GM12878 (cell line): ENCODE data around the gene FILIP1L.

Experiments used
- BCLAF1 ChIP-seq: fragments of 450-650 bp; IDR thresholded peaks from 2 replicates; pipeline ENCODE4 v1.6.1; 2017; ENCODE audit warnings: antibody characterized with exemption, mild to moderate bottlenecking, moderate library complexity
- CREB1 ChIP-seq: IDR thresholded peaks from 2 replicates; pipeline ENCODE4 v1.6.1; 2012; ENCODE audit warnings: low read depth, mild to moderate bottlenecking, inconsistent platforms
- CTCF ChIP-seq, 3 experiments: IDR thresholded peaks in 2 of 3; conservative IDR thresholded peaks in 1 of 3; 2 replicates each; pipeline ENCODE4 v1.5.1; 2011; ENCODE audit warnings: low read depth in 3 of 3, low read length in 3 of 3, mild to moderate bottlenecking in 3 of 3, control low read depth in 2 of 3, moderate library complexity in 2 of 3, inconsistent platforms in 1 of 3, mixed read lengths in 1 of 3; ENCODE audit not compliant: control insufficient read depth in 2 of 3, insufficient read depth in 1 of 3; ENCODE audit errors: extremely low read depth in 1 of 3
- IRF4 ChIP-seq: IDR thresholded peaks from 2 replicates; pipeline ENCODE4 v1.6.1; 2011; ENCODE audit warnings: low read depth, low read length
- POLR2AphosphoS5 ChIP-seq: IDR thresholded peaks from 2 replicates; pipeline ENCODE4 v1.6.1; 2011; ENCODE audit warnings: mild to moderate bottlenecking, low read length, inconsistent platforms
- TCF12 ChIP-seq: IDR thresholded peaks from 2 replicates; pipeline ENCODE4 v1.6.1; 2011; ENCODE audit warnings: low read depth, mild to moderate bottlenecking, low read length
- USF2 ChIP-seq: IDR thresholded peaks from 2 replicates; pipeline ENCODE4 v1.6.1; 2011; ENCODE audit warnings: low read depth, low read length, improper control_type of control experiment, borderline replicate concordance

GRCh38 chr3:100040451-100041225, 73.7 kb downstream of the FILIP1L start:
- no peak for TF ChIP-seq BCLAF1
- TF ChIP-seq USF2: no peak
- no peak for TF ChIP-seq TCF12
- no peak for TF ChIP-seq CREB1
- no peak for TF ChIP-seq POLR2AphosphoS5
- TF ChIP-seq IRF4: no peak
- TF ChIP-seq CTCF (IDR thresholded peaks at IDR 0.05 in 2 of 3, conservative IDR thresholded peaks at IDR 0.05 in 1 of 3; ENCODE audit: control insufficient read depth in 2 of 3, extremely low read depth in 1 of 3, insufficient read depth in 1 of 3, low read depth in 3 of 3, low read length in 3 of 3): no peak
